Adrenal gland (tissue), 12 donors: ENCODE data around the gene DUXA. TPM values are rescaled to one million over a fixed set of nuclear protein-coding genes. Genes with fewer than 3 reads are reported as not detected.

ENCODE experiments used
- DNase-seq, 7 donors: peaks; one replicate each; pipeline ENCODE4 v3.0.0-alpha.2; 2019 to 2020
- H3K27ac ChIP-seq, 5 donors: fragments of 200-600 bp; sonication (generic) in 4 of 5; 1 replicate in 3 of 5; 2 replicates in 2 of 5; pipeline versions ENCODE4 v1.5.1 to v1.8.0; 2016 to 2020; ENCODE audit warnings: mild to moderate bottlenecking in 1 of 5
- H3K27me3 ChIP-seq: fragments of 200-600 bp; 2 replicates; pipeline ENCODE4 v1.8.0; 2021
- H3K36me3 ChIP-seq, 2 donors: fragments of 200-600 bp; replicated peaks in 1 of 2; 1 replicate in 1 of 2; 2 replicates in 1 of 2; pipeline versions ENCODE4 v1.5.1 to v1.8.0; 2018 to 2022
- H3K4me1 ChIP-seq, 2 donors: fragments of 200-600 bp; replicated peaks in 1 of 2; 1 replicate in 1 of 2; 2 replicates in 1 of 2; pipeline versions ENCODE4 v1.5.1 to v1.8.0; 2018 to 2021
- H3K4me3 ChIP-seq, 4 donors: fragments of 200-600 bp; sonication (generic) in 3 of 4; one replicate each; pipeline ENCODE4 v1.5.1; 2016 to 2018
- H3K9me3 ChIP-seq, 3 donors: fragments of 200-600 bp; sonication (generic) in 1 of 3; replicated peaks in 1 of 3; 1 replicate in 2 of 3; 2 replicates in 1 of 3; pipeline versions ENCODE4 v1.5.1 to v1.8.0; 2016 to 2021
- POLR2A ChIP-seq, 2 donors: fragments of 450-650 bp; IDR thresholded peaks; one replicate each; pipeline ENCODE4 v1.6.1; 2017; ENCODE audit warnings: antibody characterized with exemption in 2 of 2, mild to moderate bottlenecking in 2 of 2, moderate library complexity in 1 of 2
- WGBS, 4 donors: extraction: QIAGEN DNeasy Blood & Tissue Kit in 2 of 4; methylation state at CpG; one replicate each; pipeline versions ENCODE4 v1.1.5 to v1.1.7; 2013 to 2017; 5-methylcytosine and 5-hydroxymethylcytosine counted together
- intact Hi-C, 2 donors: fragments of 100-400 bp; cut with DNase I; formaldehyde crosslinking; loops; one replicate each; pipeline versions ENCODE4 v1.14.1 to v1.15.0; 2022 to 2023
- polyA plus RNA-seq, 3 donors: library from polyadenylated mRNA; stranded (reverse); fragments of 200-250 nt in 2 of 3; fragments of 350-450 nt in 1 of 3; fragmentation: Illumina TruSeq in 1 of 3; extraction: RNeasy Lipid Tissue Mini Kit (QIAGEN cat#74804) in 1 of 3; gene quantifications; one replicate each; pipeline ENCODE4 v1.2.3, GENCODE V29; 2013 to 2014
- total RNA-seq, 9 donors: library from RNA; depleted of rRNA in 4 of 9; stranded (reverse); fragments of >200 nt in 4 of 9; fragments of 120-200 nt in 1 of 9; fragmentation: NEBNext Ultra II Directional in 1 of 9; extraction: Animal tissue kit (Norgen Biotek cat#: 25700) in 1 of 9; gene quantifications; one replicate each; pipeline versions ENCODE4 v1.1.0 to v1.2.4, GENCODE V29; 2013 to 2023
- TF ChIP-seq, protein P1 (sequence below), 6 experiments: fragments of 450-650 bp in 4 of 6; fragments of 200-600 bp in 2 of 6; sonication (generic) in 1 of 6; IDR thresholded peaks; 1 replicate in 5 of 6; 2 replicates in 1 of 6; pipeline versions ENCODE4 v1.5.1 to v1.8.0; 2016 to 2021; ENCODE audit warnings: antibody characterized with exemption in 6 of 6, mild to moderate bottlenecking in 2 of 6, moderate library complexity in 1 of 6
- donor health status: healthy with polysubstance abuse.
- donor health status: Bipolar disorder and iron deficiency.
- donor health status: DM: yes; HTN: yes; CAD: no.
- donor health status: DM: no; HTN: no; CAD: no.
- donor health status: DM: no; HTN: no; CAD: no.
- donor health status: DM: yes; HTN: yes; CAD: no.

The DUXA gene
- total and polyA plus RNA-seq, 12 donors, result not detected

GRCh38 chr19:57192993-57193392 lies 25.7 kb upstream of the DUXA start:
- H3K4me3 ChIP-seq, result peak overlapping the region in 1 of 4 donors; percentile 75
- no peak for DNase-seq
- TF ChIP-seq, protein P1, sequence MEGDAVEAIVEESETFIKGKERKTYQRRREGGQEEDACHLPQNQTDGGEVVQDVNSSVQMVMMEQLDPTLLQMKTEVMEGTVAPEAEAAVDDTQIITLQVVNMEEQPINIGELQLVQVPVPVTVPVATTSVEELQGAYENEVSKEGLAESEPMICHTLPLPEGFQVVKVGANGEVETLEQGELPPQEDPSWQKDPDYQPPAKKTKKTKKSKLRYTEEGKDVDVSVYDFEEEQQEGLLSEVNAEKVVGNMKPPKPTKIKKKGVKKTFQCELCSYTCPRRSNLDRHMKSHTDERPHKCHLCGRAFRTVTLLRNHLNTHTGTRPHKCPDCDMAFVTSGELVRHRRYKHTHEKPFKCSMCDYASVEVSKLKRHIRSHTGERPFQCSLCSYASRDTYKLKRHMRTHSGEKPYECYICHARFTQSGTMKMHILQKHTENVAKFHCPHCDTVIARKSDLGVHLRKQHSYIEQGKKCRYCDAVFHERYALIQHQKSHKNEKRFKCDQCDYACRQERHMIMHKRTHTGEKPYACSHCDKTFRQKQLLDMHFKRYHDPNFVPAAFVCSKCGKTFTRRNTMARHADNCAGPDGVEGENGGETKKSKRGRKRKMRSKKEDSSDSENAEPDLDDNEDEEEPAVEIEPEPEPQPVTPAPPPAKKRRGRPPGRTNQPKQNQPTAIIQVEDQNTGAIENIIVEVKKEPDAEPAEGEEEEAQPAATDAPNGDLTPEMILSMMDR (IDR thresholded peaks at IDR 0.05), result no peak
- TF ChIP-seq POLR2A (IDR thresholded peaks at IDR 0.05), result no peak
- H3K4me1 ChIP-seq, result peaks cover 14 to 16% of the 10 kb centered on the region in 2 donors
- no peak overlapping the region for H3K27ac ChIP-seq
- intact Hi-C loops, result no loop called here
- H3K36me3 ChIP-seq, result peaks cover 0 to 43% of the 10 kb centered on the region in 2 donors
- H3K27me3 ChIP-seq, result no peaks in the 10 kb centered on the region
- no peaks in the 10 kb centered on the region for H3K9me3 ChIP-seq
- 86 to 88% (median 87%) methylated on average over 5 of the region's 5 CpGs for WGBS, 4 donors

- Histone ChIP-seq H3K9me3 (no peaks in the 10 kb centered on the region), H3K36me3 (peaks cover 0 to 34% of the 10 kb centered on the region in 2 donors), H3K4me1 (peaks cover 14 to 16% of the 10 kb centered on the region in 2 donors), H3K4me3 (peak overlapping the region; percentile 54 to 93 (median 66)), H3K27me3 (no peaks in the 10 kb centered on the region), H3K27ac (peak overlapping the region in 3 of 5 donors; percentile 80 to 92 (median 90))
- no peak for DNase-seq
- WGBS, 4 donors, result 2 to 23% (median 6%) methylated on average over 6 to 9 of the region's 9 CpGs
- TF ChIP-seq POLR2A (IDR thresholded peaks at IDR 0.05), result no peak
- TF ChIP-seq, protein P1 (IDR thresholded peaks at IDR 0.05), result no peak
- intact Hi-C loops, result no loop called here
Observed at GRCh38 chr19:57192077-57192420, 24.8 kb upstream of the DUXA start.

- H3K4me1 ChIP-seq, result peaks cover 14 to 16% of the 10 kb centered on the region in 2 donors
- peak; percentile 12 to 57 for TF ChIP-seq POLR2A (IDR thresholded peaks at IDR 0.05)
- TF ChIP-seq, protein P1 (IDR thresholded peaks at IDR 0.05), result no peak
- intact Hi-C loops, result no loop called here
- no peaks in the 10 kb centered on the region for H3K27me3 ChIP-seq
- peak within 1 kb of the TSS; percentile 32 to 92 (median 80) for H3K27ac ChIP-seq
- peak within 1 kb of the TSS; percentile 54 to 93 (median 66) for H3K4me3 ChIP-seq
- H3K9me3 ChIP-seq, result no peaks in the 10 kb centered on the region
- WGBS, 4 donors, result 0 to 10% (median 2%) methylated on average over 10 to 81 of the region's 81 CpGs
- peak; percentile 88 to 95 (median 93) for DNase-seq
- peaks cover 0 to 28% of the 10 kb centered on the region in 2 donors for H3K36me3 ChIP-seq
Observed at GRCh38 chr19:57191141-57192076, 24.1 kb upstream of the DUXA start, which contains the start of gene ZNF264. Gene ZNF264 (plus strand): TSS chr19:57191500. CDS start chr19:57191914, 414 bp downstream.

DNA sequence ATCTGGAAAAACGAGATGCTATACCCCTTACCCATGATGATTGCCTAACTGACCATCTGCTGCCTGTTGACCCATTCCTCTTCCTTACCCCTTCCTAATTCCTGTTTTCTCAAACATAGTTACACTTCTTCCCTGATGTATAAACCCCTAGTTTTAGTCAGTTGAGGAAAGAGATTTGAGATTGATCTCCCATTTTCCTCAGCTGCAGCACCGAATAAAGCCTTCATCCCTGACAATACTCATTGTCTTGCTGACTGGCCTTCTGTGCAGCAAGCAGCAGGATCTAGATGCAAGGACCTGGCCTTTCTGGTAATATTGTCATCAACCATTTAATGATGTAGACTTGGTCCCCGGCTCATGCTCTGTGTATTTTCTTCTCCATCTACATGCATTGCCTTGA lies 23.0 kb upstream of the DUXA start:
- Histone ChIP-seq H3K36me3 (peaks cover 0 to 17% of the 10 kb centered on the region in 2 donors), H3K27ac (no peak overlapping the region), H3K4me3 (no peak overlapping the region), H3K9me3 (no peaks in the 10 kb centered on the region), H3K27me3 (no peaks in the 10 kb centered on the region), H3K4me1 (peaks cover 14 to 16% of the 10 kb centered on the region in 2 donors)
- intact Hi-C loops, result no loop called here
- peak in 1 of 7 donors; percentile 21 for DNase-seq
- 80 to 90% (median 86%) methylated on average over 3 of the region's 3 CpGs for WGBS, 4 donors
- TF ChIP-seq POLR2A (IDR thresholded peaks at IDR 0.05), result no peak
- TF ChIP-seq, protein P1 (IDR thresholded peaks at IDR 0.05), result no peak
